Measurements from ENCODE around the gene CSMD2. TPM values are rescaled to one million over a fixed set of nuclear protein-coding genes. Genes with fewer than 3 reads are reported as not detected.

CSMD2 gene
- total and polyA plus RNA-seq, 2 of the 4 experiments (the other 2 are of a cell fraction): under 0.01 to 0.36 TPM

GRCh38 chr1:34108269-34108668 lies 56.8 kb downstream of the CSMD2 start:
- H3K56ac ChIP-seq (ENCODE audit: extremely low read depth, insufficient read depth, low read length): no peak overlapping the region
- in situ Hi-C loops (cut with MboI; ENCODE audit: low sequenced_read_pairs): no loop called here

More at GRCh38 chr1:34108269-34108668, 56.8 kb downstream of the CSMD2 start:
- Histone ChIP-seq H2AK5ac (ENCODE audit: low read depth, low read length) (no peak overlapping the region), H2AK9ac (replicated peaks; ENCODE audit: low read depth, low read length, poor library complexity) (no peak overlapping the region), H3K23ac (ENCODE audit: low read depth, low read length) (no peak overlapping the region), H4K20me1 (ENCODE audit: insufficient read depth, low read length) (no peaks in the 10 kb centered on the region), H4K8ac (ENCODE audit: low read depth in 2 of 2, low read length in 2 of 2) (no peak overlapping the region), H3K79me1 (ENCODE audit: low read depth in 1 of 2, low read length in 2 of 2) (no peaks in the 10 kb centered on the region), H2BK120ac (ENCODE audit: low read depth, low read length) (no peak overlapping the region), H3K4ac (ENCODE audit: low read depth, low read length) (no peak overlapping the region), H3K14ac (replicated peaks; ENCODE audit: low read depth, low read length) (no peak overlapping the region), H4K91ac (ENCODE audit: insufficient read depth, low read depth, low read length) (no peak overlapping the region), H2BK5ac (ENCODE audit: low read depth, low read length, poor library complexity, severe bottlenecking) (no peak overlapping the region), H3K18ac (ENCODE audit: low read depth, low read length) (no peak overlapping the region), H2BK20ac (ENCODE audit: low read depth, low read length) (no peak overlapping the region), H2AFZ (replicated peaks; ENCODE audit: low read length, poor library complexity) (no peak overlapping the region), H3K9ac (ENCODE audit: low read depth, low read length) (no peak overlapping the region), H3K36me3 (ENCODE audit: control insufficient read depth, insufficient read depth, low read length) (no peaks in the 10 kb centered on the region), H3K27ac (ENCODE audit: insufficient read depth, low read length) (no peak overlapping the region), H3K9me1 (ENCODE audit: insufficient read depth, low read length) (no peaks in the 10 kb centered on the region), H2BK15ac (ENCODE audit: low read depth, low read length) (no peak overlapping the region), H3K4me2 (ENCODE audit: low read depth, low read length) (no peak overlapping the region), H4K5ac (ENCODE audit: low read depth, low read length) (no peak overlapping the region), H3K27me3 (ENCODE audit: control insufficient read depth, insufficient read depth, low read length) (no peaks in the 10 kb centered on the region), H3K9me3 (ENCODE audit: control insufficient read depth, insufficient read depth, low read length) (peaks cover 23% of the 10 kb centered on the region; the same call in 1 of the 2 replicates), H3K4me1 (ENCODE audit: control insufficient read depth, insufficient read depth, low read length) (no peaks in the 10 kb centered on the region), H3K4me3 (ENCODE audit: insufficient read depth, low read depth, low read length) (no peak overlapping the region)
- dilution Hi-C loops (cut with HindIII; ENCODE audit: low sequenced_read_pairs, unreplicated experiment): no loop called here
- intact Hi-C loops (cut with micrococcal nuclease): no loop called here
- POLR2A ChIA-PET (ENCODE audit: unreplicated experiment): no interaction called here
- TF ChIP-seq FOS (IDR thresholded peaks at IDR 0.05; ENCODE audit: low read depth, low read length) (no peak), BHLHE40 (IDR thresholded peaks at IDR 0.05; ENCODE audit: low read depth, low read length) (no peak), SMC3 (IDR thresholded peaks at IDR 0.05; ENCODE audit: low read depth, low read length) (no peak), MAZ (IDR thresholded peaks at IDR 0.05; ENCODE audit: borderline replicate concordance, low read depth, low read length) (no peak)
- WGBS, 2 experiments (ENCODE audit: extremely low coverage in 2 of 2, insufficient read length in 1 of 2): no CpG with 5 or more reads among the region's 2 CpGs
- BruUV-seq (replicated peaks): no TSS peak
- DNase-seq: no peak
- no peak for ATAC-seq (ENCODE audit: low read depth)
- CTCF ChIA-PET: no interaction called here
